HG02852 (cell line): ENCODE results near the gene CHID1.

ENCODE experiments used
- ATAC-seq: cut with Tn5 transposase; IDR thresholded peaks from one replicate; pipeline ENCODE4 v1.9.1; 2021; ENCODE audit warnings: mild to moderate bottlenecking, moderate library complexity; ENCODE audit not compliant: unreplicated experiment

CHID1 gene

DNA sequence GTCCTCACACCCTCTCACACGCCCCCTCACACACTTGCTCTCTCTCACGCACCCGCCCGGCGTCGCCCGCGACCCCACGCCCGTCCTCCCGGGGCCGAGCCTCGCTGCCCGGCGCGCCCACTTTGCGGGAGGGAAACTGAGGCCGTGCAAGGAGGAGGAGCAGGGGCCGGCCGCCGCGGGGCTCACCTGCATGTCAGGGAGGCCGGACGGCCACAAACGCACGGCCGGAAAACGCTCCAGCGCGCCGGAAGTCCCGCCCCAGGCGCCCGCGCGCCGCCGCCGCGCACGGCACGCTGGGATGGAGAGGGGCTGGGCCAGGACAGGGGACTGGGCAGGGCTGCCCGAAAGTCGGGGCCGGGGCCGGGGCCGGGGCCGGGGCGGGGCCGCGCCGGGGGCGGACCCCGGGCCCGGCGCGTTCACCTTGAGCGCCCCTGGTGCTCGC lies at the start of gene CHID1:
Gene CHID1 (minus strand): TSS at position 222 of the 442 bp plus-strand sequence. CDS start 5,994 bp downstream, outside the sequence.
- ATAC-seq = peak; percentile 85

DNA sequence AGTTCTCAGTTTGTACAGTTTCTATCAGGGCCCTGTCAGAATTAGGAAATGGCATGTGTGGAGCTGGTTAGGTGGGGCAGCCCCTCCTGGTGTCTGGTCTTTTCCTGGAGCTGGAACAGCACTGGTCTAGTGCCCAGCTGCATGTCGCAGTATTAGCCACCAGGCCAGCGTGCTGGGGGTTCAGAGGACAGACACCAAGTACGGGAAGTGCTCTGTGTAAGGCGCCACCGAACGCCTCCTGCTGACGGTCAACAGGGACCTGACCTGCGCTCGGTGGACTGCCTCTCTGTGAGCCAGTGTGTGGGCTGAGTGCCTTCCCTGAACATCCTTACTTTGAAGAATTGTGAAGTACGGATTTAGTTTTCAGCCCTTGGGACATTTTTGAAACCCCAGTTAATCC lies 49.0 kb upstream of the CHID1 start:
- no peak for ATAC-seq

DNA sequence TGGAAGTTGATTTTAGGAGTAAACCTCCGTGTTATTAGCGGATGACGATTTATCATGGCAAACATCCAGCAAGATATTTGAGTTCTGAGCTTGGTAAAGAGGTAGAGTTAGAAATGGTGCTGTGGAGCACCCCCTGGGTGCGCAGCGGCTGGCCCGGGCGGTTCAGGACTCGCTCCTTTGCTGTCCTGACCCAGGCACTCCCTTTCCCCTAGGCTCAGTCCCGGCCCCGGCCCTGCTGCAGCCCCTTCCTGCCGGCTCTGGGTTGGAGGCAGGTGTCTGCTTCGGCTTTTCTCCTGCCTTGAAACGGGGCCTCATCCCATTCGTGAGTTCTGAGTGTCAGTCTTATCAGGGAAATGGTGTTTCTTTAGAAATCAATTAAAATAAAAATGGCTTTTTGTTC lies 48.4 kb upstream of the CHID1 start:
- no peak for ATAC-seq

DNA sequence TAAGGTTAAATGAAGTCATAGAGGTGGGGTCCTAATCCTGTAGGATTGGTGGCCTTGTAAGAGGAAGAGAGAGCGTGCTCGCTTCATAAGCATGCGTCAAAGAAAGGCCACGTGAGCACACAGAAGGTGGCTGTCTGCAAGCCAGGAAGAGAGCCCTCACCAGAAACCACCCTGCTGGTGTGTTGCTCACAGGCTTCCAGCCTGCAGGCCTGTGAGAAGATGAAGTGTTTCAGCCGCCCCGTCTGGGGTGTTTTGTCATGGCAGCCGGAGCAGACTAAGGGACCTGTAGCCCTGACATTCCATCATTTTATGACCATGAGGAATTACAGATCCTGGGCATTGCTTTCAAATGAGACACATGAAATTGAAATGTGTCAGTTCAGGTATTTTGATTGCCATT lies 47.5 kb upstream of the CHID1 start:
- no peak for ATAC-seq

DNA sequence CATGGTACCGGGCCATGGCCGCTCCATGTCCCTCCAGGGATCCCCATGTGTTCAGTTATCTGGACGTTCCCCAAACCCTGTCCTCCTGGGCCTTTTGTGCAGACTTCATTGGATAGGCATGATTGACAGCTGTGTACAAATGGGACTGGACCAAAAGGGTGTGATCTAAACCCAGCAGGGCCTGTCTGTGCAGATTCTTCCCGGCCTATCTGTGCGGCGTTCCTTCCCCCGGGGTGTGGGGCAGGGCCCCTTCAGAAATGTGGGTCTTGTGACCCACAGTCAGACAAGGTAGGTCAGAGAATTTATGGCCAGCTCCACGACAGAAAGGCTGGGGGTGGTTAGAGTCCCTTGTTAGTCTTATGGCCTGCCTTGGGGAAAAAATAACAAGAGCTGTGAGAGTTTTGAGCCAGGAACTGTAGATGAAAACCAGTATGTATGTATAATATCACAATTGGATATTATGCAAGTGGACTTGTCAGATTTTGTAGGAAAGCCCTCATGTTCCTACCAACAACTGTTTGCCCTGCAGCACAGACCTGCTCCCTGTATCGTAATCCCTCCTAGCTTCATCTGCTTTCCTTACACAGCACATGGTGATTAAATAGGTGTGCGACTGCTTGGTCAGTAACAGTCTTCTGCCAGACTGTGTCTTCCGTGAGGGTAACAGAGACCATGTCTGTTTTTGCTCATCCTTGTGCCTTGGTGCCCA lies 46.8 kb upstream of the CHID1 start:
- no peak for ATAC-seq

DNA sequence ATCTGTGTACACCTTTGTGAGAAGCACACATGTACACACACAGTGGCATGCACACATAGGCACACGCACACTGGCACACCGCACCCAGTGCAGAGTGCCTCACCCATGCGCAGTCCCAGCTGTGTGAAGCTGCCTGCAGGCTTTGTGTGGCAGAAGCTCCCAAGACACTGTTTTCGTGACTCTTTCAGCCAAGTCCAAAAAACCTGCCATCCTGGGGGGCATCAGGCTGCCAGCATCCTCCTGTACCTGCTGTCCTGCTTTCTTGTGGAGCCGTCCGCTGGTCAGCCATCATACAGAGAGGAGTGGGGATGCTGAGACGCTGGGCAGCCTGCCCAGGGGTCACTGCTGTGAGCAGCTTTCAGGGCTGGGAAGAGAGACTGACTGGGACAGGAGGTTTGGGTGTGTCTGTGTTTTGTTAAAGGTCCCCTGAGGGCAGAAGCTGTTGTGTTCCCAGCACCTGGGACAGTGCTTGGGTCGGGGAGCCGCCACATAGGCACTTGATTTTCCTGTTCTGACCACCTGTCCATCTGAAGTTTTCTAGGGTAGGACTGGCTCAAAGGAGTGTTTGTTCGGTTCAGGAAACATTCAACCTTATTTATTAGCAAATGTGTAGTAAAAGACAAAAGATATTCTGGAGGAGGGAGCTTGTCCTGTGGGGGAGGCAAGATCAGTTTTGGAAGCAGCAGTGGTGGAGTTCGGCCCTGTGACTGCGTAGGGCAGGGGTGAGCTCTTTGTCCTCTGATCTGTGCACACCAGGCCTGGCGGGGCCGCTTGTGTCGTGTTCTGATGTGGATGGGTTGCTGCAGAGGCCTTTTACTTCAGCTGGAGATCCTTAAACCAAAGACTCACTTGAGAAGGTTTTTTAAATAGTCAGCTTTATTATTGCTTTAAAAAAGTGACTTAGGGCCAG lies 44.8 kb upstream of the CHID1 start:
- no peak for ATAC-seq

DNA sequence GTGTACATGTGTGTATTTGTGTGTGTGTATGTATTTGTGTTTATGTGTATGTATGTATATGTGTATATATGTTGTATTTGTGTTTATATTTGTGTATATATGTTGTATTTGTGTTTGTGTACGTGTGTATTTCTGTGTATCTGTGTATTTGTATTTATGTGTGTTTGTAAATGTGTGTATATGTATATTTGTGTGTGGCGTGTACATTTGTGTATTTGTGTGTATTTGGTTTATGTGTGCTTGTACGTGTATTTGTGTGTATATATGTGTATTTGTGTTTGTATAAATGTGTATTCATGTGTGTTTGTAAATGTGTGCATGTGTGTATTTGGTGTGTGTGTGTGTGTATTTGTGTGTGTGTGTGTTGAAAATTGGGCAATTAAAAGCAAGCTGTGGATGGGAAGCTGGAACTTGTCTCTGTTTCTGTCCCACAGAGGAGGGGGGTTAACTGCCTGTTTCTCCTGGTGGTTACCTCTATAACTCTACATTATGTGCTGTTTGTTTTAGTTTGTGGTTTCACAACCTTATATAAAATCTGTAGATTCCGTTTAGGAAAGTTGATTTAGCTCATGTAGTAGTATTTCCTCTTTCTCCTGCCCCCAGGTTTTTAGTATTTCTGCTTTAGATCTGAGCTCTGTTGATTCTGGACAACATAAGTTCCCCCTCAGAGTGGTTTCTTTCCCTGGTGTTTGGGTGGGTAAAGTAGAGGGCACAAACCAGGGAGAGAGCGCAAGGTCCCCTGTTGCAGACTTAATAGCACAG lies 44.0 kb upstream of the CHID1 start:
- ATAC-seq = no peak

DNA sequence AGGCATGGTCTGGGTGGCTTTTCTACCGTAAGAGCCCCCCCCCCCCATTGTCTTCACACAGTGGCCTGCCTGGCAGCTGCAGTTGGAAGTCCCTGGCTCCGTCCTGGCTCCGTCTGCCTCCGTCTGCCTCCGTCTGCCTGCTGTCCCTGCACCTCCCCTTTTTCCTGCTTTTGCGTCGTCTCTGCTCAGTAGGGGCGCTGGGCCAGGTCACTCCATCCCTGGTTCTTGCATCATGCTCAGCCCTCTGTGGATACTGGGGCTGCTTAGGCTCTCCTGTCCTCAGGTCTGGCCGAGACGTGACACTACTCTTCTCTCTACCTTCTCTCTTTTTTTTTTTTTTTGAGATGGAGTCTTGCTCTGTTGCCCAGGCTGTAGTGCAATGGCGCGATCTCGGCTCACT lies 42.9 kb upstream of the CHID1 start:
- no peak for ATAC-seq

DNA sequence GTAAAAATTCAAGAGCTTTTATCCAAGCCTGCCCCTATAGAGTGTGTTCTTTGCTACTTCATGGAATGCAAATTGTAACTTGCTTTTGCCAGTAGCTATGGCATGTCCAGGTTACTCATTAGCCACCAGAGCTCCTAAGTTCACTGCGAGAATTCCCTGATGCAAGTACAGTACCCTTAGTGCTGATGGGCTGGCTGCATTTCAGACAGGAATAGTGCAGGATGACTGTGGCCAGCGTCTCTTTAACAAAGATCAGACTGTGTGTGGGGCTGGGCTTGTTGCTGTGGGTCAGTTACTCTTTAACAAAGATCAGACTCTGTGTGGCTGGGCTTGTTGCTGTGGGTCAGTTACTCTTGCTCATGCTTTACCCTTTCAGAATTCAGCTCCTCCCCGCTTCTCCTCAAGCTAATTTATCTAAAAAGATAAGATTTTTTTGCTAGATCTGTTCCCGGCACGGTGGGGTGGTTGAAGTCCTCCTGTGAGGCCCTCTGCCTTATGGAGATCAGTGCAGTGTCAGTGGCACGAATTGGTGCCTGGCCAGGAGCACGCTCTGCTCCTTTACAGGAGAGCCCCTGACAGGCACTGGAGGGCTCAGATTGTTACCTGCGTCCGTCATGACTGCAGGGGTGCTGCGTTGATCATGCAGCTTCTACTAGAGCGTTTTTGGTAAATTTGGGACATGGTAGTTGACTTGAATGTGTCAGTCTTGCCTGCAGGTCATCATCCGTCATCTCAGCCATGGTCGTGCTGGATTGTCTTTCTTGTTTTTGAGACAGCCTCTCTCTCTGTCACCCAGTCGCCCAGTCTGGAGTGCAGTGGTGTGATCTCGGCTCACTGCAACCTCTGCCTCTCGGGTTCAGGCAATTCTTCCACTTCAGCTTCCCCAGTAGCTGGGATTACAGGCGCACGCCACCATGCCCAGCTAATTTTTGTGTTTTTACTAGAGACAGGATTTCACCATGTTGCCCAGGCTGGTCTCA lies 42.1 kb upstream of the CHID1 start:
- no peak for ATAC-seq

DNA sequence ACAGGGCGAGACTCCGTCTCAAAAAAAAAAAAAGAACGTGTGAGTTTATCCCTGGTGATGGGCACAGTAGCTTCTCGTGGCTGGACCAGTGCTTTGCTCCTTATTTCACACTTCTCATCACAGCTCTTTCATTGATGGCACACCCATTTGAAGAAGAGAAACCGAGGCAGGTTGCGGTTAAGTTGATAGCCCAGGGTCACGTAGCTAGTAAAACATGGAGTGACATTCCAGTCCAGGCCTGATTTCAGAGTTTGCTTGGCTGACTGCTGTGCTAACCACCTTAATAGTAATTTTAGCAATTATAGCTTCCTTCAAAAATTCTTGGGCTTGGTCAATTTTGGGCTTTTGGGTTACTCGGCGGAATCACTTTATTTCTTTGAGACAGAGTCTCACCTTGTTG lies 40.9 kb upstream of the CHID1 start:
- ATAC-seq = no peak

DNA sequence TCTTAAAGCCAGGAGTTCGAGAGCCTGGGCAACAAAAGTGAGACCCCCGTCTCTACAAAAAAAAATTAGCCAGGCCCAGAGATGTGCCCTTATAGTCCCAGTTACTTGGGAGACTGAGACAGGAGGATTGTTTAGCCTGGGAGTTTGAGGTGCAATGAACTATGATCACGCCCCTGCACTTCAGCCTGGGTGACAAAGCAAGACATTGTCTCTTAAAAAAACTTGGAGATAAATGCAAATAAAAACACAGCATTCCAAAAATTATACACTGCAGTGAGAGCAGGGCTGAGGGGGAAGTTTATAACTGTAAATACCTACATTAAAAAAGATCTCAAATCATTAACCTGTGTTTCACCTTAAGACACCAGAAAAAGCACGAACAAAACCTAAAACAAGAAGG lies 37.1 kb upstream of the CHID1 start:
- no peak for ATAC-seq

DNA sequence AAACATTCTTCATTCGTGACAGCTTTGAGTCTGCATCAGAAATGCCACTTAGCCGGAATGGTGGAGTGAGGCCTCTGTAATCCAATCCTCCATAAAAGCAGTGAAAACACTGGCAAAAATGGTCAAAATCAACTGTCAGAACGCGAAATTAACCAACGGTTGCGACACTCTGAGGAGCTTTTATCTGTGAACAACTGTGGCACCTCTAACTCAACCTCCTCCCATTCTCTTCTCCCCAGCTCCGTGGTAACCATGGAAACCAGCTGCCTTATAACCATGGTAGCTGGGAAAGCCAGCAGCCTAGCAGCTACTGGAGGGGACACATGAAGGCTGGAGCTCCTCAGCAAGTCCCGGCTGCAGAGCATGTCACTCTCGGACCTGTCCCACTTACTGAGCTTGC lies 35.4 kb upstream of the CHID1 start:
- no peak for ATAC-seq

DNA sequence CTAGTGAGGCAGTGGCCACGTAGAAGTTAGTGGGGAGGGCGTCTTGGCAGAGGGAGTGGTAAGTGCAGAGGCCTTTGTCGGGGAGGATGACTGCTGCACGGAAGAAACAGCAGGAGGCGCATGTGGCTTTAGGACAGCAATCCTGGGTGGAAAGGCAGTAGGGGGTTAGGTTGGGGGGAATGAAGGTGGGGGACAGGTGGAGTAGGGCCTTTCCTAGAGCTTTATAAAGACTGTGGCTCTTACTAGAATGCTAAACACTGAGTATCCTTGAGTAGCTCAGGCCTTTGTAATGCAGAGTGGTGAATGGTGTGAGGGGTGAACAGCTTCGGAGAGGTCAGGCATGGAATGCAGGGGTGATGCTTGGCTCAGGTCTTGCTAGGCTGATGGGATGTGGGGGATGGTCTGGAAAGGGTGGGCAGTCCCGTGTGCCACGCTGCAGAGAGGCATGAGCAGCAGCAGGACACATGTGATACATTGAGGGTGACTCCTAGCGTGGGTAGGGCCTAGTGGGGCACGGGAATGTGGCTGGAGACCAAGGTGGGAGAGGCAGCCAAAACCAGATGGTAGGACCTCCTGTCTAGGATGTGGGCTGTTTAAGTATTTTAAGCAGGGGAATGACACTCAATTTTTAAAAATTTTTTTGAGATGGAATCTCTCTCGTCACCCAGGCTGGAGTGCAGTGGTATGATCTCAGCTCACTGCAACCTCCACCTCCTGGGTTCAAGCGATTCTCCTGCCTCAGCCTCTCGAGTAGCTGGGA lies 34.3 kb upstream of the CHID1 start:
- ATAC-seq = no peak

DNA sequence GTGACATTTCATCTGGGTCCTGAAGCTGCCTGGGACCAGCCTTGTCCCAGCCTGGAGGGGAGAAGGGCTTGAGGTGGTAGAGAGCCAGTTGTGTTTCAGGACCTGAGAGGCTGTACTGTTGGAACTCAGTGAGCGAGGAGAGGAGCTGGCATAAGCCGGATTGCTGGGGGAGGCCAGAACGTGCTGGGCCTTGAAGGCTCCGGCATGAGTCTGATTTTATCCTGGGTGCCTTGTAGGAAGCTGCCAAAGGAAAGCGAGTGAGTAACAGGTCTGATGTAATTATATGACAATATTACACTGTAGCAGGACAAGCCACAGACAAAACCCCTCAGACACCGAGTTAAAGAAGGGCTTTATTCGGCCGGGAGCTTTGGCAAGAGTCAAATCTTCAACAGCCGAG lies 32.2 kb upstream of the CHID1 start:
- ATAC-seq = no peak

DNA sequence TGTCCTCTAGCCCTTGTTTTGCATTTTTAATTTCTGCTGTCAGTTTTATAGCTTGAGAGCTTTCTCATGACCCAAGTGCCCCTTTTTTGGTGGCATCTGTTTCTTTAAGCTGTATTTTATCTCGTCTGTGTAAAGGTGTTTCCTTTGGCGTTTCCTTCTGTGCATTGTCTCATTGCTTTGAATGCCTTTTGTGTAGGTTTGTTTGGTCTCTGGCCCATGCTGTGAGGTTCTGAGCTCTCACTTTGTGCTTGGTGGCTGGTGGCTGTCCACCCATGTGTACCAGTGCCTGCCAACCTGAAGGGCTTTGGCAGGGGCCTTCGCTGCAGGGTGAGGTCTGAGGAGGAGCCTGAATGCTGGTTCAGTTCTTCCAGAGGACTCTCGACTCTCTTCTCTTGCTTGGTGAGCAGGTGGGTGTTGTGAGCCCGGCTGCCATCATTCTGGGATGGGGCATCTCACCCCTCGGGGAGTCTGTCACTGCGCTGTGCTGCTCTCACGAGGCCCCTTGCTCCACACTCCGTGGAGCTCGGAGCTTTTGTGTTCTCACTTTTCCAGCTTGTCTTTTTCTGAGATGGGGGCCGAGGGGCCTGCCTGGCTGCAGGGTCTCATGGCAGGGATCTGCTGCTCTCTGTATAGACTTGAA lies 30.0 kb upstream of the CHID1 start:
- no peak for ATAC-seq

DNA sequence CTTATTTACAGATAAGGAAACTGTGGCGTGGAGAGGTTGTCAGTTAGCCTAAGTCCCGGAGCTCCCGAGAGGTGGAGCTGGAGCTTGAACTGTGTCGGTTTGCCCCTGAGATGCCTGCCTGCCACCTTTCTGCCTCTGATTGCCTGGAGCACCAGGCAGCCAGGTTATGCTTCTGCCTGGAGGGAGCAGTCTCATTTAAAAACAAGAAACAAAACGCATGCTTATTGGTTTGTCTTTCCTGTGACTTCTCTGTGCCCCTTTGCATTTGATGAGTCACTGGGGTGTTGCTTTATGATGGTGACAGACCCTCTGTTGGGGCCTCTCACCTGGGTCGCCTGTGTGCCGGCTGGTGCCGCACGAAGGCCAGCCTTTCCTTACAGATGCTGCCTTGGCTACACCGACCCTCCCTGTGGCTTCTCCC lies 27.2 kb upstream of the CHID1 start:
- no peak for ATAC-seq

DNA sequence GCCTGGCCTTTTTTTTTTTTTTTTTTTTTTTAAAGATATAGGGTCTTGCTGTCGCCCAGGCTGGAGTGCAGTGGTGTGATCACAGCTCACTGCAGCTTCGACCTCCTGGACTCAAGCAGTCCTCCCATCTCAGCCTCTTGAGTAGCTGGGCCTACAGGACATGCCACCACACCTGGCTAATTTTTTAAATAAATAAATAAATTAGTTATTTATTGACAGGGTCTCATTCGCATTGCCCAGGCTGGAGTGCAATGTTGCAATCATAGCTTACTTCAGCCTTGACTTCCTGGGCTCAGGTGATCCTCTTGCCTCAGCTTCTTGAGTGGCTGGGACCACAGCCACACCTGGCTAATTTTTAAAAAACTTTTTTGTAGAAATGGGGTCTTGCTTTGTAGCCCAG lies 25.6 kb upstream of the CHID1 start:
- ATAC-seq = no peak

DNA sequence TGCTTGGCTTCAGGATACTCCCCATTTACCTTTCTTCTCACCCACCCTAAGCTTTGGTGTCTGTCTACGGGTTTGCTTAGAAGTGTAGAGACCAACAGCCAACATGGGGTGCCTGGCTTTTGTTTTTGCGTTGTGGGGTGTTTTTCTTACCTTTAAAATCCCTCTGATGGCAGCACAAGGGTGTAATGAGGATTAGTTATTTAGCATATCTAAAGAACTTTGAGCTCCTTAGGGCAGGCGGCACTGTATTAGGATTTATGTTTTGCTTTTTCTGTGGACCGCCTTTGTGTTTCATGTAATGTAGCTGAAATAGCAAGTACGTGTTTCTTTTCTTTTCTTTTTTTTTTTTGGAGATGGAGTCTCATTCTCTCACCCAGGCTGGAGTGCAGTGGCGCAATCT lies 23.9 kb upstream of the CHID1 start:
- ATAC-seq = no peak

DNA sequence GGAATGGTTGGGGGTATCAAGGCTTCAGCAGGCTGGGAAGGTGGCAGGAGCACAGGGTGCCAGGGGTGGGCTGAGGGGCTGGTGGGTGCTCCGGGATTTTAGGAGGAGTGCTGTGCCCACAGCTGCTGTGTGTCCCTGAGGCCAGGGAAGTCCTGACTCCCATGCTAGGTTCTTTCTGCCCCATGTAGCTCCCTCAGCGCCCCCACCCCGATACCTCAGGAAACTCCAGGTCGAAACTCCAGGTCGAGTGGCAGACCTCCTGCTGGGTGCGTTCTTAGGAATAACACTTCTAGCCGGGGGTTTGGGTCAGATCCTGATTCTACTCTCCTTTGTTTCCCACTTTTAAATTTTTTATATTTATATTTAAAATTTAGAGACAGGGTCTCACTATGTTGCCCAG lies 23.3 kb upstream of the CHID1 start:
- ATAC-seq = no peak
